ENCODE data around the gene ZNF362.

The ZNF362 gene

GRCh38 chr1:33241866-33242265, 14.4 kb upstream of the ZNF362 start:
- Histone ChIP-seq H3K4me3 (IDR thresholded peaks at IDR 0.05; ENCODE audit: insufficient read depth, low read depth, low read length) (no peak overlapping the region), H2AFZ (ENCODE audit: low read depth) (no peak overlapping the region), H3K9ac (no peak overlapping the region), H3K79me2 (ENCODE audit: insufficient read depth, low read depth) (no peaks in the 10 kb centered on the region), H3K36me3 (ENCODE audit: insufficient read depth) (no peaks in the 10 kb centered on the region), H3K27ac (no peak overlapping the region), H3K4me1 (ENCODE audit: low read depth, poor library complexity, severe bottlenecking) (no peaks in the 10 kb centered on the region), H4K20me1 (ENCODE audit: insufficient read depth) (no peaks in the 10 kb centered on the region), H3K4me2 (no peak overlapping the region), H3K27me3 (ENCODE audit: insufficient read depth, low read depth) (no peaks in the 10 kb centered on the region)
- TF ChIP-seq CTCF (conservative IDR thresholded peaks at IDR 0.05; ENCODE audit: low read depth, low read length), result no peak

GRCh38 chr1:33242652-33243051, 13.6 kb upstream of the ZNF362 start:
- H3K36me3 ChIP-seq (ENCODE audit: insufficient read depth), result no peaks in the 10 kb centered on the region
- no peak overlapping the region for H3K9ac ChIP-seq
- no peak overlapping the region for H3K4me3 ChIP-seq (IDR thresholded peaks at IDR 0.05; ENCODE audit: insufficient read depth, low read depth, low read length)
- H3K79me2 ChIP-seq (ENCODE audit: insufficient read depth, low read depth), result no peaks in the 10 kb centered on the region
- H3K27me3 ChIP-seq (ENCODE audit: insufficient read depth, low read depth), result no peaks in the 10 kb centered on the region
- no peak overlapping the region for H2AFZ ChIP-seq (ENCODE audit: low read depth)
- no peaks in the 10 kb centered on the region for H4K20me1 ChIP-seq (ENCODE audit: insufficient read depth)
- no peaks in the 10 kb centered on the region for H3K4me1 ChIP-seq (ENCODE audit: low read depth, poor library complexity, severe bottlenecking)
- no peak for TF ChIP-seq CTCF (conservative IDR thresholded peaks at IDR 0.05; ENCODE audit: low read depth, low read length)
- H3K4me2 ChIP-seq, result no peak overlapping the region
- no peak overlapping the region for H3K27ac ChIP-seq

- TF ChIP-seq CTCF (conservative IDR thresholded peaks at IDR 0.05; ENCODE audit: low read depth, low read length), result no peak
- no peak overlapping the region for H3K4me2 ChIP-seq
These were observed 12.0 kb upstream of the ZNF362 start for GRCh38 chr1:33244143-33244808.

GRCh38 chr1:33244809-33245186, 11.5 kb upstream of the ZNF362 start:
- no peaks in the 10 kb centered on the region for H3K79me2 ChIP-seq (ENCODE audit: insufficient read depth, low read depth)

More at GRCh38 chr1:33244143-33244808, 12.0 kb upstream of the ZNF362 start:
- no peak overlapping the region for H3K9ac ChIP-seq
- H3K4me1 ChIP-seq (ENCODE audit: low read depth, poor library complexity, severe bottlenecking), result no peaks in the 10 kb centered on the region
- H3K27me3 ChIP-seq (ENCODE audit: insufficient read depth, low read depth), result no peaks in the 10 kb centered on the region
- H2AFZ ChIP-seq (ENCODE audit: low read depth), result no peak overlapping the region
- no peaks in the 10 kb centered on the region for H4K20me1 ChIP-seq (ENCODE audit: insufficient read depth)
- H3K4me3 ChIP-seq (IDR thresholded peaks at IDR 0.05; ENCODE audit: insufficient read depth, low read depth, low read length), result no peak overlapping the region
- H3K36me3 ChIP-seq (ENCODE audit: insufficient read depth), result no peaks in the 10 kb centered on the region
- no peaks in the 10 kb centered on the region for H3K79me2 ChIP-seq (ENCODE audit: insufficient read depth, low read depth)
- no peak overlapping the region for H3K27ac ChIP-seq

More at GRCh38 chr1:33244809-33245186, 11.5 kb upstream of the ZNF362 start:
- no peak overlapping the region for H3K27ac ChIP-seq
- no peak for TF ChIP-seq CTCF (conservative IDR thresholded peaks at IDR 0.05; ENCODE audit: low read depth, low read length)
- no peak overlapping the region for H2AFZ ChIP-seq (ENCODE audit: low read depth)
- no peaks in the 10 kb centered on the region for H4K20me1 ChIP-seq (ENCODE audit: insufficient read depth)
- no peak overlapping the region for H3K4me2 ChIP-seq
- H3K27me3 ChIP-seq (ENCODE audit: insufficient read depth, low read depth), result no peaks in the 10 kb centered on the region
- H3K36me3 ChIP-seq (ENCODE audit: insufficient read depth), result no peaks in the 10 kb centered on the region
- H3K4me3 ChIP-seq (IDR thresholded peaks at IDR 0.05; ENCODE audit: insufficient read depth, low read depth, low read length), result no peak overlapping the region
- H3K4me1 ChIP-seq (ENCODE audit: low read depth, poor library complexity, severe bottlenecking), result no peaks in the 10 kb centered on the region
- H3K9ac ChIP-seq, result no peak overlapping the region

Data from KMS-11 (cell line).